CD4-positive, alpha-beta T cell treated with Interleukin-17A for 4 hours (primary cell): ENCODE measurements around the gene ROMO1.
"Not testable (repeated sequence)": the region's sequence is repeated elsewhere in the genome, so short reads cannot be mapped to it uniquely, and the experiment has no call there.

Experiments used
- DNase-seq: peaks from one replicate; pipeline ENCODE4 v3.0.0-alpha.2; 2020; ENCODE audit warnings: mixed read lengths

Gene ROMO1

DNA sequence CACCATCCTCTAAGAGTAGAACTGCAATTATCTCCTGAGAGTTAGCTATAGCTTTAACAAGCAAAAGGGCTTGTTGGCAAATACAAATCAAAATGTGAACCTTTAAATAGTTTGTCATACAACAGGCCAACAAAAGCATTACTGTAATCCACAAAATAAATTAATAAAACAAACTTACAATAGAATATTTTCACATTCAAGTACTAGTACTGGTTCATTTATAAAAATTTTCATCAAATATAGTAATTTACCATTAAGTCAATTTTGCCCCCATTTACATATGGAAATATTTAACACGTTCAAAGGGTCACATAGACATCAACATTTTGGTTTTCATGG lies 33.4 kb downstream of the ROMO1 start:
- no peak for DNase-seq

DNA sequence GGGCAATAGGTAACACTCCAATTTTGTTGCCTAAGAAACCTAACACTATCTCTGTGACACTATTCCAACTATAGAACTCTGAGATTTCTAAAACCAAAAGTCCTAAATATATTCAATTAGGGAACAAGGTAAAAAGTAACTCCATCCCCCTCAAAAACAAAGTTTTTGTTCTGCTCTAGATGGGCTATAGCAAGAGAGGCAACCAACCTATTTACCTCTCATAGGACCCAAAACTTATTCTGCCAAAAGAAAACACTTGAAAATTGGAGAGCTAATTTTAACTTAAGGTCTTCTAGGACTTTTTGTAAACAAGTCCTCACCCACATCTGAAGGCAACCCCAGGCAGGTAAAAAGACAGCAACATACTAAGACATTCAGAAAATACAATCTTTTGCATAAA lies 35.2 kb downstream of the ROMO1 start:
- DNase-seq = no peak

DNA sequence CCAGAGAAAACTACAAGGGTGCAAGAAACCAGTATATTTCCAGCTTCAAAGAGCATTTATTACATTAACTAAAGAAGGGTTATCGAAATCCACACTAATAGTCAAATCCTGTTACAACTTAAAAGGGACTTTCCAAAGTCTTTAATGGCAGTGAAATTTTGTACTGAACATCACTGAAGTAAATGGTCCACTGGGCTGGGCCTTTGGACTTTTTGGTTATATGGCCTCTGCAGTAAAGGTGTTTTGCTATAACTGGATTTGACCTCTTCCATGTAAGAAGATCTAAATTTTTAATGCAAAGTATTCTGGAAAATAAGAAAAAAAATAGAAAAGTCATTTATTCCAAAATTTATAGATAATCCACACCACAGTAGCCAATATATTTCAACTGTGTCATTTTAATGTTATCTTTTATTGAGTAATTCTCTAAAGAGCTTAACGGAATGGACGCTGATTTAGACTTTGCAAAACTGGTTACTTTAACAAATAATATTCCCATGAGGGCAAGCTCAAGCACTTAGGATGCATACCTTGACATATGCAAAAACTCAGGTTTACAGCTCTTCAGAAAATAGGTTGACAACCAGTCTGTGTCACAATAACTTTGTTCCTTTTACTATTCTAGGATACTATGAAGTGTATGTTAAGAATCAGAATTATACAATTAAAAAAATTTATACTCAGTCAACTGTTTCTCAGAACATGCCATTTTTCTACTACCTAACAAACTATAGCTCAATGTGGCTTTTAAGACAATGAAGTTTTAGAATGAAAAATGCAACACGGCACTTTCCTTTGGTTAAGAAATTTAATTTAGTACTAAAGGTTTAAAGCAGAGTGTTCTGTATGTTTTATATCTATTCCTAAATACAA lies 35.8 kb downstream of the ROMO1 start:
- DNase-seq = no peak

DNA sequence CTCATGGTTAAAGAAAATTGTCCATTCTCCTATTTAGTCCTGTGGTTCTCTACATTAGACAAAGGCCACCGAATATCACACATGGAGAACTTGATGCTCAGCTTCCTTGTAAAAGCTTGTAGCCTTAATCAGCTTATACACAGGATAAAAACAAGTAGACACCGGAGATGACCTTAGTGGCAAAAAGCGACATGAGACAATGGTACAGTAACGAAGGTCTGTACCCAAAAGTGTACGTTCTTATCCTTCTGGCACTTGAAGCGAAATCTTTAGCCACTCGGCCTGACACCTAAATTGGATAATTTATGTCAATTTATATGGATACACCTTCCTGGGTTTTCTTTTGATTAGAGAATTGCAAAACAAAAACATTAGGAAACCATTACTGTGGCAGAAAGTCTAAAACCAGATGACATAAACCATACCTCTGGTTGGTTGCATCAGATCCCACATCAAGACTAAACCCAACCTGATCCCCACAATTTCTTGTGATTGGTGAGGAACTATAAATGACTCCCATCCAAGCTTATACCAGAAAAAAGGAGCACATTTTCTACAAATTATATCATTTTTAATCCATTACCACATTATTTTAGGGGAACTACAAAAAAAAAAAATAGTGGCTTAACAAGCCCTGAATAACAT lies 36.7 kb downstream of the ROMO1 start:
- no peak for DNase-seq

DNA sequence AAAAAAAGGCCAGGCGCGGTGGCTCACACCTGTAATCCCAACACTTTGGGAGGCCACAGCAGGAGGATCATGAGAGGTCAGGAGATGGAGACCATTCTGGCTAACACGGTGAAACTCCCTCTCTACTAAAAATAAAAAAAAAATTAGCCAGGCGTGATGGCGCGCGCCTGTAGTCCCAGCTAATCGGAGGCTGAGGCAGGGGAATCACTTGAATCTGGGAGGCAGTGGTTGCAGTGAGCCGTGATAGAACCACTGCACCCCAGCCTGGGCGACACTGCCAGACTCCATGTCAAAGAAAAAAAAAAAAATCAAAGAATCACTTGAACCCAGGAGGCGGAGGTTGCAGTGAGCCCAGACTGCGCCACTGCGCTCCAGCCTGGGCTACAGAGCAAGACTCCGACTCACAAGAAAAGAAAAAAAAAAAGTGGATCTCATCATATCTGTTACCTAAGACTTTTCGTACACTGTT lies 38.7 kb downstream of the ROMO1 start:
- DNase-seq = no peak

DNA sequence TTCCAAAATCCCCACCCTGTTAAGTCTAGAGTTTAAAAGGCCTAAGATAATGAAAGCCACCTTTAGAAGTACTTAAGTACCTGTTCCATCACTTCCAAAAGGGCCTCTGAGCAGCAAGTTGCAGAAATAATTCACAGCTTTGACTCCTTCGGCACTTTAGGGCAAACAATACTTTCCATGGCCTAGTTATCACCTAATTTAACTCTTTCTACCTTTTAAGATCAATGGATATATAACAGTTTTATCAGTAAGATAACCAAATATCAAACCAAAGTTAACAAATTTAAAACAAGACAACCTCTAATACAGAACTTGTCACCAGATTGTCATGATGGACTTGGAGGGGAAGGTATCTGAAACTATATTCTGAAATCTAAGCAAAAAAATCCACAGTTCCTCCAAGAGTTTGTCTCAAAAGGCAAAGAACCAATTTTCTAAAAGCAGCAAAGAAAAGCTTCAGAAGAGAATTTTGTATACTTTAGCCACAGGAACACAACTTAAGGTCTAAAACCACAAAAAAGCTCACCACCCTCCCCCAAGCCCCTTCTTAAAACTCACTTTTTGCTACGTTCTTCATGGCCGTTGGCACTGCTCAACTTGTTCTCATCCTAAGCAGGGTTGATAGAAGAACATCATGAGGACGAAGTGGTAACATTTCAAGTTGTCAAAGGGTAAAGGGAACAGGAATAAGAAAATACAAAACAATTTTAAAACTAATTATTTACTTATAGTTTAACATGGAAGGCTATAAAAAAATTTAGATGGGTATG lies 39.4 kb downstream of the ROMO1 start:
- no peak for DNase-seq

DNA sequence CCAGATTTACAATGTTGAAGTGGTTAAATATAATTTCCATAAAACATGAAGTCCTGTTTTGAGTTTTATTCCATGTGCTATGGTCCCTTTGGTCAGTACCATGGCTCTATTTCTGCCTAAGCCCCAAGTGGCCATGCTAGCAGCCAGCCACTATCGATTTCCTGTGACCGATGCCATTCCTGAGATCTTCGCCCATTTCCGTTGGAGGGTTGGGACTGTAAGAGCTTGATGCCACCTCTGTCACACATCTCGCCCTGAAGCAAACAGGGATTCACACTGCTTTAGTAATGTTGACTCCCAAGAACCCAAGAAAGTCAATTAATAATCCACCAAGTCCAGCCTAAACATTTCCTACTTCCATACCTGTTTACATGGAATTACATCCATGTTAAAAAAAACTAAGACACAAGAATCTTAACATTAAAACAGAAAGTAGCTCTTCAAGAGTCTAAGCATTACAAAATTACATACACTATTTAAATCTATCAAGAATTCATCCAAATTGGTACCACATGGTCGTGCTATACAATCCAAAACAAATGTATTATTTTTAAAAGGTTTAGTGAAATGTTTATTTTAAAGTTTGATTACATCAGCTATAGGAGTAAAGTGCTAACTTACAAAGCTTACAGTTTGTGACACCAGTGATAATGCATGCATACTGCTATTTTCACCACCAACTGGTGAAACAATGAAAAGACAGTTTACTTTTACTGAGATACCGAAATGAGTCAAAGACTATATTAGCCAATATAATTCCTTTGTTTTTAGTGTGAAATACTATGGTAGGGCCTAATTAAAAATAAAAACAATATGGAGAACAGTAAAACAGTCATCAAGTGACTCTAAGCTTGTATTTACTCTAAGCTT lies 40.3 kb downstream of the ROMO1 start:
- DNase-seq = no peak

DNA sequence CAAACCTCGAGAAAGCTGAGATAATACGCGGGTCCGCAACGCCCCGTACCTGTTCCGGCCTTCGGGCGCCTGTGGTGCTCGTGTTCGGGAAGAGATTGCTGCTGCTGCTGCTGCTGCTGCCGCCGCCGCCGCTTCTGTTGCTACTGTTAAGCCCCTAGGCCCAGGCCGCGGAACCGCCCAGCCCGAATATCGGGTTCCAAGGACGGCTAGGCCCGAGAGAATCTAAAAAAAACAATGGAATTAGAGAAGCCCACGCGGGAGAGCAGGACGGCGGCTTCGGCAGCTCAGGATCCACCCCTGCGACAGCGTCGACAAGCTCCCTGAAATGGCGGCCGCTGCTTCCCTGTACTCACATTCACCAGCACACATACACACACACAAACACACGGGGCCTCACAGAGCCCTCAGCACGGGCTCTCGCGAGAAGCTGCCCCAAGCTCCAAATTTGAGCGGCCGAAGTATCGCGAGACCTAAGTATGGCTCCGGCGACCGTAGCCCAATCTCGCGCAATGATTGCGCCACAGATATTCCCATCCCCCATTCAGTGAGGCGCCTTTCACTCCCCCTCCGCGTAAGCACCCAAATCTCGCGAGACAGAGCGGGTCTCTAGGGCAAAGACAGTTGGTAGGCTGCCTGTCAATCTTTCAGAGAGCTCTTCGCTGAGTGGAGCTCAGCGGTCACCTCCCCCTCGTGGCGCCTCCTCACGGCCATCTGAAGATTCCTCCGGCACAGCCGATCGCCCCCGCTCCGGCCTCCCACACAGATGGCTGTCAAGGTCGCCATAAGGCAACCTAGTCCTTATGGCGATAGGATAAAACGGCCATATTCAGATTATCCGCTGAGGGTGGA lies 42.9 kb downstream of the ROMO1 start, which contains the start of gene RBM39:
RBM39 (minus strand) TSS at position 369 of the 849 bp plus-strand sequence. CDS start 1,386 bp downstream, outside the sequence.
- DNase-seq = peak; percentile 98

DNA sequence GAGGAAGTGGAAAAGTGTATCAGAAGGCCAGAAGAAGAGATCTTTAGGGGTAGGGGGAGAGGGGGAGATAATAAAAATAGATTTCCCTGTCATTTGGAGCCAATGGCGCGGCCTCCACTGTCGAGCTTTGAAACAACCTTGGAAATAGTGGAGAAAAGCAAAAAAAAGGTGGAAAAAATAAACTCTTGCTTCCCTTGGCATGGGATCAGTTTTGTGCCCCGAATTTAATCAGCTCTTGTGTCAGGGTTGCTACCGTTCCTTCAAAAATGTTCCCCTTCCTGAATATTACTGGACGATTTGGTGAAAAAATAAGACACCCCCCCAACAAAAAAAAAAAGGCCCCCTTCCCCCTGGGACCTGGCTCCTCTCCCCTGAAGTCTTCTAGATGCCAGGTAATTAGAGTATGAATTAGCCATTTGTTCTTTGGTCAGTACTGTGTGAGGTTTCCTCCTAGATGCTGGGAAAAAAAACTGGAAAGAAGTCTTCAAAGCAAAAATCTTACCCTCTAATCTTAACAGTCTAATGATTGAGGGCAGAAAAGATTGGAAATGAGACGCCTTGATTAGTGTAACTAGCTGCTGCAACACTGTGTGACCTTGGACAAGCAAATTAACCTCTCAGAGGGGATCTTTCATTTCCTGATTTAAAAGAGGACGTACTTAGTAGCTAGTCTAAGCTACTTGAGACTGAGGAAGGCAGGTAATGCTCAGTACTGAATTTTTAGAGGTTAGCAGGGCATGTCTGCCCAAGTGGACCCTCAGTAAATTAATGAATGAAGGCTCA lies 43.7 kb downstream of the ROMO1 start:
- DNase-seq = no peak

DNA sequence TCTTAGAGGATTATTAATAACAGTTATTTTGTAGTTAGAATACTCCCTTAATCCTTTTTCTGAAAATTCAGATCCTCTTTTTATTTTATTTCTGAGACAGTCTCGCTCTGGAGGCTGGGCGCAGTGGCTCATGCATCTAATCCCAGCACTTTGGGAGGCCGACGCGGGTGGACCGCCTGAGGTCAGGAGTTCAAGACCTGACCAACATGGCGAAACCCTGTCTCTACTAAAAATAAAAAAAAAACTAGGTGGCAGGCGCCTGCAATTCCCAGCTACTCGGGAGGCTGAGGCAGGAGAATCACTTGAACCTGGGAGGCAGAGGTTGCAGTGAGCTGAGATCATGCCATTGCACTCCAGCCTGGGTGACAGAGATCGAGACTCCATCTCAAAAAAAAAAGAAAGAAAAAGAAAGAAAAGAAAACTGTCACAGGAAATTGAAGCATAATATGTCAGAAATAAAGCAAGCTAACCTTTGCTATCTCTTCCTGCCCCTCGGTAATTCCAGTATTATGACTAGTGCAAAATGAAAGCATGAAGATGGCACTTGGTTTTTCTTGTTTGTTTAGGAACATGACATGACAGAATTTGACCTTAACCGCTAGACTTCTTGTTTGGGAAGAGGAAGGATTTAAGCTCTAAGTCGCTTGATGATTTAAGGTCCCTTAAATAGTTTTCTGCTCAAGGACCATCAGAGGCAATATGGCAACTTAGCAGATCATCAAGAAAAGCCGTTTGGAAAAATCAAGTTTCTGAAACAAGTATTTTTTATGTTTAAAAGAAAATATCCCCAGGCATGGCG lies 44.7 kb downstream of the ROMO1 start:
- DNase-seq = peak; percentile 31

DNA sequence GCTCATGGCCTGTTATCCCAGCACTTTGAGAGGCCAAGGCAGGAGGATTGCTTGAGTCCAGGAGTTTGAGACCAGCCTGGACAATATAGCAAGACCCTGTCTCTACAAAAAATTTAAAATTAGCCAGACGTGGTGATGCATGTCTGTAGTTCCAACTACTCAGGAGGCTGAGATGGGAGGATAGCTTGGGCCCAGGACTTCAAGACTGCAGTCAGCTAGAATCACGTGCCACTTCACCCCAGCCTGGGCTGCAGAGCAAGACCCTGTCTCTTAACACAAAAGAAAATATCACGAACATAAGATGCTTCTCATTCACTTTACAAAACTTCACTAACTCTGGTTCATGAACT lies 45.3 kb downstream of the ROMO1 start:
- DNase-seq = not testable (repeated sequence)
